Gastrocnemius medialis (tissue), 4 donors: ENCODE data around the gene CNGA1. TPM values are rescaled to one million over a fixed set of nuclear protein-coding genes. Genes with fewer than 3 reads are reported as not detected.

Experiments used
- ATAC-seq, 2 donors: fragments of 150-250 bp; one replicate each; pipeline ENCODE4 v1.9.1; 2016
- DNase-seq, 2 donors: peaks; one replicate each; pipeline ENCODE4 v3.0.0-alpha.2; 2019
- H3K27ac ChIP-seq, 4 donors: fragments of 200-600 bp; sonication (generic); 1 replicate in 1 of 4; 2 replicates in 3 of 4; pipeline ENCODE4 v1.5.1; 2016 to 2018; ENCODE audit warnings: mild to moderate bottlenecking in 2 of 4, moderate library complexity in 1 of 4
- H3K27me3 ChIP-seq, 3 donors: fragments of 200-600 bp; sonication (generic) in 2 of 3; 1 replicate in 1 of 3; 2 replicates in 2 of 3; pipeline versions ENCODE4 v1.5.1 to v1.6.0; 2016 to 2019; ENCODE audit warnings: mild to moderate bottlenecking in 1 of 3, moderate library complexity in 1 of 3
- H3K36me3 ChIP-seq, 2 donors: fragments of 200-600 bp; sonication (generic) in 1 of 2; one replicate each; pipeline ENCODE4 v1.5.1; 2017 to 2018
- H3K4me1 ChIP-seq, 2 donors: fragments of 200-600 bp; sonication (generic) in 1 of 2; one replicate each; pipeline ENCODE4 v1.5.1; 2016 to 2017; ENCODE audit warnings: mild to moderate bottlenecking in 2 of 2
- H3K4me3 ChIP-seq, 4 donors: fragments of 200-600 bp; sonication (generic) in 3 of 4; 1 replicate in 1 of 4; 2 replicates in 3 of 4; pipeline ENCODE4 v1.5.1; 2016 to 2019; ENCODE audit warnings: mild to moderate bottlenecking in 2 of 4
- H3K9me3 ChIP-seq, 3 donors: fragments of 200-600 bp; sonication (generic) in 2 of 3; 1 replicate in 1 of 3; 2 replicates in 2 of 3; pipeline ENCODE4 v1.5.1; 2016 to 2019
- CTCF ChIP-seq, 5 experiments: fragments of 450-650 bp in 3 of 5; fragments of 200-600 bp in 2 of 5; sonication (generic) in 2 of 5; IDR thresholded peaks in 4 of 5; conservative IDR thresholded peaks in 1 of 5; 1 replicate in 4 of 5; 2 replicates in 1 of 5; pipeline ENCODE4 v1.5.1; 2016 to 2019; ENCODE audit warnings: antibody characterized with exemption in 5 of 5, mild to moderate bottlenecking in 3 of 5, moderate library complexity in 3 of 5
- POLR2A ChIP-seq, 2 donors: fragments of 450-650 bp; IDR thresholded peaks; one replicate each; pipeline ENCODE4 v1.6.1; 2017; ENCODE audit warnings: antibody characterized with exemption in 2 of 2, mild to moderate bottlenecking in 2 of 2, moderate library complexity in 2 of 2
- in situ Hi-C, 4 donors: fragments of 200-750 bp; cut with MboI; loops; one replicate each; pipeline versions ENCODE4 v1.15.0 to v1.8.0; 2017; ENCODE audit warnings: low sequenced_read_pairs in 4 of 4
- intact Hi-C: fragments of 100-400 bp; cut with DNase I; formaldehyde crosslinking; loops from one replicate; pipeline ENCODE4 v1.15.1; 2023; ENCODE audit warnings: low total_unique reads
- total RNA-seq, 4 donors: library from RNA; depleted of rRNA; stranded (reverse); fragments of >200 nt; gene quantifications; one replicate each; pipeline versions ENCODE4 v1.1.0 to v1.2.3, GENCODE V29; 2016

The CNGA1 gene
- total RNA-seq, 4 donors from 2014 or later = 0.15 to 0.53 (median 0.32) TPM; not detected in 1

GRCh38 chr4:47936336-47936735, 80.1 kb downstream of the CNGA1 start:
- in situ Hi-C loops = loop anchor here (10.0 to 25.0 kb wide), 2 partner anchors 249 to 252 kb away; no protein-coding TSS in a partner anchor
- no peaks in the 10 kb centered on the region for H3K36me3 ChIP-seq
- no peaks in the 10 kb centered on the region for H3K27me3 ChIP-seq
- intact Hi-C loops = no loop called here
- H3K9me3 ChIP-seq = no peaks in the 10 kb centered on the region
- no peak overlapping the region for H3K27ac ChIP-seq
- no peak for DNase-seq
- TF ChIP-seq CTCF (IDR thresholded peaks at IDR 0.05 in 4 of 5, conservative IDR thresholded peaks at IDR 0.05 in 1 of 5) = no peak
- no peak for TF ChIP-seq POLR2A (IDR thresholded peaks at IDR 0.05)
- H3K4me3 ChIP-seq = no peak overlapping the region
- H3K4me1 ChIP-seq = no peaks in the 10 kb centered on the region
- ATAC-seq = no peak

- Histone ChIP-seq H3K27ac (no peak overlapping the region), H3K4me3 (no peak overlapping the region), H3K36me3 (no peaks in the 10 kb centered on the region), H3K9me3 (no peaks in the 10 kb centered on the region), H3K4me1 (no peaks in the 10 kb centered on the region), H3K27me3 (no peaks in the 10 kb centered on the region)
- intact Hi-C loops (loop anchor here (5.0 kb wide), 1 partner anchor 267 kb away; no protein-coding TSS in a partner anchor), in situ Hi-C loops (loop anchor here (10.0 to 25.0 kb wide), 2 partner anchors 247 to 249 kb away; no protein-coding TSS in a partner anchor)
- ATAC-seq (no peak), DNase-seq (no peak)
- TF ChIP-seq CTCF (IDR thresholded peaks at IDR 0.05 in 4 of 5, conservative IDR thresholded peaks at IDR 0.05 in 1 of 5) (peak in 4 of 5 experiments; percentile 26 to 60 (median 34)), POLR2A (IDR thresholded peaks at IDR 0.05) (no peak)
Measured at GRCh38 chr4:47933840-47934239, 82.6 kb downstream of the CNGA1 start.

GRCh38 chr4:47930971-47931804, 85.3 kb downstream of the CNGA1 start:
- no peak for DNase-seq
- Histone ChIP-seq H3K4me3 (no peak overlapping the region), H3K36me3 (no peaks in the 10 kb centered on the region), H3K9me3 (no peaks in the 10 kb centered on the region), H3K27ac (no peak overlapping the region), H3K27me3 (no peaks in the 10 kb centered on the region), H3K4me1 (no peaks in the 10 kb centered on the region)
- ATAC-seq = no peak
- intact Hi-C loops (loop anchor here (5.0 kb wide), 1 partner anchor 264 kb away; no protein-coding TSS in a partner anchor), in situ Hi-C loops (loop anchor here (10.0 to 25.0 kb wide), 2 partner anchors 244 to 246 kb away; no protein-coding TSS in a partner anchor)
- no peak for TF ChIP-seq CTCF (IDR thresholded peaks at IDR 0.05 in 4 of 5, conservative IDR thresholded peaks at IDR 0.05 in 1 of 5)
- TF ChIP-seq POLR2A (IDR thresholded peaks at IDR 0.05) = no peak

- no peaks in the 10 kb centered on the region for H3K27me3 ChIP-seq
- in situ Hi-C loops (loop anchor here (10.0 to 25.0 kb wide), 3 partner anchors 155 to 245 kb away; no protein-coding TSS in a partner anchor), intact Hi-C loops (loop anchor here (5.0 kb wide), 1 partner anchor 262 kb away; no protein-coding TSS in a partner anchor)
- no peak for DNase-seq
- H3K36me3 ChIP-seq = no peaks in the 10 kb centered on the region
- ATAC-seq = no peak
- no peaks in the 10 kb centered on the region for H3K4me1 ChIP-seq
- H3K4me3 ChIP-seq = no peak overlapping the region
- no peak overlapping the region for H3K27ac ChIP-seq
- no peaks in the 10 kb centered on the region for H3K9me3 ChIP-seq
- TF ChIP-seq CTCF (IDR thresholded peaks at IDR 0.05 in 4 of 5, conservative IDR thresholded peaks at IDR 0.05 in 1 of 5) (no peak), POLR2A (IDR thresholded peaks at IDR 0.05) (no peak)
Measured at GRCh38 chr4:47929682-47930201, 86.7 kb downstream of the CNGA1 start.
